GM12878 (cell line): Measurements from ENCODE around the gene RPL35A. TPM values are rescaled to one million over a fixed set of nuclear protein-coding genes. Genes with fewer than 3 reads are reported as not detected.

Experiments used
- ATAC-seq: fragments of 200-7000 bp; cut with Tn5 transposase; 3 replicates; pipeline ENCODE4 v1.9.1; 2020; ENCODE audit warnings: mild to moderate bottlenecking, moderate library complexity
- BruUV-seq: library from RNA; stranded (reverse); fragments of 400-500 nt; replicated peaks from 2 replicates; lab custom pipeline; 2021; lab: Mats Ljungman, UMichigan
- CTCF ChIA-PET: fragments of 300-600 bp; sonication (Branson Sonifier 250); formaldehyde crosslinking; extraction: SDS; loops from one replicate; lab custom pipeline; 2021; ENCODE audit warnings: inconsistent platforms; lab: Yijun Ruan, JAX
- POLR2A ChIA-PET: fragments of 350-600 bp; formaldehyde crosslinking; extraction: SDS; loops from one replicate; lab custom pipeline; 2021; ENCODE audit warnings: inconsistent platforms; lab: Charles Lee
- RAD21 ChIA-PET: fragments of 300-600 bp; sonication (Branson Sonifier 250); formaldehyde crosslinking; loops from one replicate; lab custom pipeline; 2023; ENCODE audit warnings: antibody characterized with exemption; ENCODE audit not compliant: unreplicated experiment; lab: Charles Lee
- SMC1A ChIA-PET: fragments of 300-600 bp; sonication (Branson Sonifier 250); formaldehyde crosslinking; loops from one replicate; lab custom pipeline; 2023; ENCODE audit not compliant: unreplicated experiment, uncharacterized antibody; lab: Charles Lee
- DNase-seq: peaks from one replicate; pipeline ENCODE4 v3.0.0-alpha.2; 2011; ENCODE audit warnings: low read depth, low spot score
- FAIRE-seq: peaks from 3 replicates; lab custom pipeline; 2011; peaks lifted over from hg19 to GRCh38; lab: Jason Lieb, UNC
- H2AFZ ChIP-seq: 2 replicates; pipeline ENCODE4 v1.6.0; 2011; ENCODE audit warnings: low read depth, low read length, control low read depth; ENCODE audit not compliant: control insufficient read depth
- H3K27ac ChIP-seq: 2 replicates; pipeline ENCODE4 v1.5.1; 2011; ENCODE audit warnings: control low read depth; ENCODE audit not compliant: control insufficient read depth, insufficient read depth
- H3K27me3 ChIP-seq, 2 experiments: replicated peaks in 1 of 2; 2 replicates each; pipeline versions ENCODE4 v1.6.0 to v1.6.1; 2011; ENCODE audit warnings: low read length in 1 of 2; ENCODE audit not compliant: control insufficient read depth in 2 of 2, insufficient read depth in 2 of 2
- H3K36me3 ChIP-seq, 2 experiments: 2 replicates each; pipeline ENCODE4 v1.5.1; 2011; ENCODE audit warnings: low read length in 1 of 2; ENCODE audit not compliant: control insufficient read depth in 2 of 2, insufficient read depth in 2 of 2
- H3K4me1 ChIP-seq: 2 replicates; pipeline ENCODE4 v1.6.1; 2011; ENCODE audit warnings: mild to moderate bottlenecking, low read length, moderate library complexity, mixed read lengths; ENCODE audit not compliant: control insufficient read depth, insufficient read depth
- H3K4me2 ChIP-seq: 2 replicates; pipeline ENCODE4 v1.6.0; 2011; ENCODE audit warnings: control low read depth; ENCODE audit not compliant: control insufficient read depth, insufficient read depth
- H3K4me3 ChIP-seq: fragments of 200-600 bp; sonication (generic); 2 replicates; pipeline ENCODE4 v1.5.1; 2016
- H3K79me2 ChIP-seq: 2 replicates; pipeline ENCODE4 v1.6.0; 2011; ENCODE audit warnings: low read length; ENCODE audit not compliant: control insufficient read depth, insufficient read depth
- H3K9ac ChIP-seq: 2 replicates; pipeline ENCODE4 v1.8.0; 2011; ENCODE audit warnings: low read length, control low read depth, mixed read lengths; ENCODE audit not compliant: control insufficient read depth, insufficient read depth
- H3K9me3 ChIP-seq: replicated peaks from 3 replicates; pipeline ENCODE4 v1.5.1; 2011; ENCODE audit warnings: mild to moderate bottlenecking, low read length; ENCODE audit not compliant: control insufficient read depth, insufficient read depth
- H4K20me1 ChIP-seq: 2 replicates; pipeline ENCODE4 v1.6.0; 2011; ENCODE audit not compliant: control insufficient read depth, insufficient read depth
- CBX5 ChIP-seq: sonication (generic); IDR thresholded peaks from 2 replicates; pipeline ENCODE4 v1.6.1; 2016; ENCODE audit warnings: low read depth, moderate library complexity, mild to moderate bottlenecking, inconsistent platforms
- EGR1 ChIP-seq, 2 experiments: IDR thresholded peaks; 1 replicate in 1 of 2; 2 replicates in 1 of 2; pipeline ENCODE4 v1.6.1; 2011 to 2012; ENCODE audit warnings: low read depth in 2 of 2, low read length in 2 of 2, borderline replicate concordance in 1 of 2, mild to moderate bottlenecking in 1 of 2, moderate library complexity in 1 of 2
- EZH2 ChIP-seq: IDR thresholded peaks from 2 replicates; pipeline ENCODE4 v1.6.1; 2012; ENCODE audit warnings: low read depth, mild to moderate bottlenecking, control low read depth, inconsistent platforms, low read length, borderline replicate concordance; ENCODE audit not compliant: control insufficient read depth
- GABPA ChIP-seq: IDR thresholded peaks from 2 replicates; pipeline ENCODE4 v1.6.1; 2014; ENCODE audit warnings: antibody characterized with exemption, low read depth, mild to moderate bottlenecking, inconsistent platforms
- HDGF ChIP-seq: fragments of 450-650 bp; IDR thresholded peaks from 2 replicates; pipeline ENCODE4 v1.6.1; 2016; ENCODE audit warnings: antibody characterized with exemption
- MEF2B ChIP-seq: fragments of 450-650 bp; IDR thresholded peaks from 2 replicates; pipeline ENCODE4 v1.6.1; 2018; ENCODE audit warnings: mild to moderate bottlenecking, moderate library complexity; ENCODE audit not compliant: partially characterized antibody, poor library complexity, severe bottlenecking
- NFYA ChIP-seq: IDR thresholded peaks from 2 replicates; pipeline ENCODE4 v1.6.1; 2011; ENCODE audit warnings: low read depth, mild to moderate bottlenecking, low read length, improper control_type of control experiment, borderline replicate concordance
- PML ChIP-seq: IDR thresholded peaks from 2 replicates; pipeline ENCODE4 v1.6.1; 2012; ENCODE audit warnings: low read length, inconsistent platforms
- SREBF1 ChIP-seq: IDR thresholded peaks from 2 replicates; pipeline ENCODE4 v1.6.1; 2012; ENCODE audit warnings: mild to moderate bottlenecking, low read length
- ZBED1 ChIP-seq: IDR thresholded peaks from 2 replicates; pipeline ENCODE4 v1.6.1; 2016; ENCODE audit warnings: borderline replicate concordance
- WGBS: methylation state at CpG from one replicate; pipeline ENCODE4 v1.1.6; 2016; ENCODE audit warnings: low lambda C conversion rate; ENCODE audit not compliant: insufficient replicate concordance, insufficient coverage; ENCODE audit errors: missing lambda C conversion rate; 5-methylcytosine and 5-hydroxymethylcytosine counted together
- in situ Hi-C: fragments of 300-500 bp; cut with MboI; formaldehyde crosslinking; loops from 9 replicates; pipeline ENCODE4 v1.14.3; 2018; ENCODE audit warnings: mixed read lengths
- intact Hi-C: fragments of 100-400 bp; cut with micrococcal nuclease; formaldehyde crosslinking; loops from one replicate; pipeline ENCODE4 v1.14.2; 2022; ENCODE audit not compliant: unreplicated experiment
- polyA plus RNA-seq, 11 experiments: library from polyadenylated mRNA; depleted of rRNA in 4 of 11; unstranded in 6 of 11; stranded (reverse) in 5 of 11; fragments of >200 nt; fragmentation: Nextera tagmentation in 4 of 11; fragmentation: Illumina TruSeq in 1 of 11; extraction: Ambion mirVana in 4 of 11; extraction: Trizol in 1 of 11; gene quantifications; 1 replicate in 1 of 11; 2 replicates in 10 of 11; pipeline versions ENCODE4 v1.2.1 to v1.2.3, GENCODE V29; 2011 to 2016; ENCODE audit warnings: inconsistent platforms in 2 of 11, missing spikeins in 2 of 11, low read depth in 1 of 11
- total RNA-seq, 4 experiments: library from RNA; depleted of rRNA in 3 of 4; stranded (reverse); fragments of >200 nt in 3 of 4; fragmentation: Illumina TruSeq in 1 of 4; extraction: Trizol in 1 of 4; gene quantifications; 2 replicates each; pipeline versions ENCODE4 v1.2.1 to v1.2.3, GENCODE V29; 2013 to 2021
- TF ChIP-seq, protein P1 (sequence below): fragments of 450-650 bp; IDR thresholded peaks from 2 replicates; pipeline ENCODE4 v1.6.1; 2018; ENCODE audit warnings: borderline replicate concordance, mild to moderate bottlenecking; ENCODE audit not compliant: partially characterized antibody
- TF ChIP-seq, protein P2 (sequence below): IDR thresholded peaks from 2 replicates; pipeline ENCODE4 v1.6.1; 2011; ENCODE audit warnings: low read depth, mild to moderate bottlenecking, low read length, moderate library complexity, borderline replicate concordance; ENCODE audit errors: extremely low read depth
- TF ChIP-seq, protein P3 (sequence below): fragments of 450-650 bp; IDR thresholded peaks from 2 replicates; pipeline ENCODE4 v1.6.1; 2017; ENCODE audit warnings: low read depth, mild to moderate bottlenecking, moderate library complexity
- TF ChIP-seq, protein P4 (sequence below): IDR thresholded peaks from 2 replicates; pipeline ENCODE4 v1.6.1; 2011; ENCODE audit warnings: borderline replicate concordance, low read depth, mild to moderate bottlenecking, moderate library complexity, mixed read lengths, low read length; ENCODE audit not compliant: insufficient read depth; ENCODE audit errors: extremely low read length

RPL35A gene
- total and polyA plus RNA-seq, 10 of the 15 experiments (the other 5 are each of a cell fraction or from before 2014, with no cell fraction given), result 774 to 3,144 (median 1,843) TPM

DNA sequence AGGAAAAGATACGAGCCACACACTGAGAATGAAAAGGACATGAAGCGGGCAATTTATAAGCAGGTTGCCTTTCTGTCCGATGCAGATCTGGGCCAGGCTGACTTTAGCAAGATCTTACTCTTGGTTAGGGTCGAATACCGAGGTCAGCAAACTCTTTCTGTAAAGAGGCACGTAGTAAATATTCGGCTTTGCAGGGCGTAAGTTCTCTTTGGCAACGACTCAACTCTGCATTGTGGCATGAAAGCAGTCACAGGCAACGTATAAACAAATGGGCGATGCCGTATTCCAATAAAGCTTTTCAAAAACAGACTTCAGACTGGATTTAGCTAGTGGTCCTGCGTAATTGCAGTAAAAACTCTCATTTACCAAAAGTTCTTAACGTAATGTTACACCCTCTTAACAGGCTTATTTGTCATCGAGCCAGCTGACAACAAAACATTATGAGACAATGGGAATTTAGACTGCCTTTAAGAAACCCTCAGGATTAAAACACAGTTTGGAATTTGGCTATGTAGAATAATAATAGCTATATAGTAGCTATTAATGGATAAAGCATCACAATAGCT, 13.1 kb upstream of the RPL35A start:
- H3K27me3 ChIP-seq, result no peaks in the 10 kb centered on the region
- no peak overlapping the region for H2AFZ ChIP-seq
- no peak for DNase-seq
- ATAC-seq, result no peak
- in situ Hi-C loops, result no loop called here
- no peak for FAIRE-seq
- no peak overlapping the region for H3K27ac ChIP-seq
- no peak overlapping the region for H3K4me3 ChIP-seq
- ChIA-PET CTCF (interaction anchor here (1.1 to 2.3 kb wide), 3 partner anchors 8 to 31 kb away, joined by 4 to 8 read pairs (median 4); no protein-coding TSS in a partner anchor), SMC1A (interaction anchor here (1.0 to 1.2 kb wide), 3 partner anchors 28 to 338 kb away, joined by 3 to 4 read pairs (median 4); no protein-coding TSS in a partner anchor), RAD21 (interaction anchor here (1.8 kb wide), 1 partner anchor 31 kb away, joined by 6 read pairs; no protein-coding TSS in a partner anchor), POLR2A (interaction anchor here (0.5 to 1.5 kb wide), 2 partner anchors 11 to 12 kb away, joined by 3 to 5 read pairs; no protein-coding TSS in a partner anchor)
- no peaks in the 10 kb centered on the region for H3K79me2 ChIP-seq
- WGBS, result 92% methylated on average over 15 of the region's 15 CpGs
- no peaks in the 10 kb centered on the region for H4K20me1 ChIP-seq
- intact Hi-C loops, result no loop called here
- H3K9ac ChIP-seq, result no peak overlapping the region
- no peak overlapping the region for H3K4me2 ChIP-seq
- H3K9me3 ChIP-seq, result no peaks in the 10 kb centered on the region
- no peaks in the 10 kb centered on the region for H3K36me3 ChIP-seq
- no TSS peak for BruUV-seq
- peaks cover 5% of the 10 kb centered on the region; the same call in 1 of the 2 replicates for H3K4me1 ChIP-seq
- TF ChIP-seq, protein P1, sequence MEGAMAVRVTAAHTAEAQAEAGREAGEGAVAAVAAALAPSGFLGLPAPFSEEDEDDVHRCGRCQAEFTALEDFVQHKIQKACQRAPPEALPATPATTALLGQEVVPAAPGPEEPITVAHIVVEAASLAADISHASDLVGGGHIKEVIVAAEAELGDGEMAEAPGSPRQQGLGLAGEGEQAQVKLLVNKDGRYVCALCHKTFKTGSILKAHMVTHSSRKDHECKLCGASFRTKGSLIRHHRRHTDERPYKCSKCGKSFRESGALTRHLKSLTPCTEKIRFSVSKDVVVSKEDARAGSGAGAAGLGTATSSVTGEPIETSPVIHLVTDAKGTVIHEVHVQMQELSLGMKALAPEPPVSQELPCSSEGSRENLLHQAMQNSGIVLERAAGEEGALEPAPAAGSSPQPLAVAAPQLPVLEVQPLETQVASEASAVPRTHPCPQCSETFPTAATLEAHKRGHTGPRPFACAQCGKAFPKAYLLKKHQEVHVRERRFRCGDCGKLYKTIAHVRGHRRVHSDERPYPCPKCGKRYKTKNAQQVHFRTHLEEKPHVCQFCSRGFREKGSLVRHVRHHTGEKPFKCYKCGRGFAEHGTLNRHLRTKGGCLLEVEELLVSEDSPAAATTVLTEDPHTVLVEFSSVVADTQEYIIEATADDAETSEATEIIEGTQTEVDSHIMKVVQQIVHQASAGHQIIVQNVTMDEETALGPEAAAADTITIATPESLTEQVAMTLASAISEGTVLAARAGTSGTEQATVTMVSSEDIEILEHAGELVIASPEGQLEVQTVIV, result no peak
- TF ChIP-seq GABPA, result no peak
- TF ChIP-seq CBX5, result no peak
- no peak for TF ChIP-seq MEF2B
- no peak for TF ChIP-seq PML
- TF ChIP-seq, protein P2, sequence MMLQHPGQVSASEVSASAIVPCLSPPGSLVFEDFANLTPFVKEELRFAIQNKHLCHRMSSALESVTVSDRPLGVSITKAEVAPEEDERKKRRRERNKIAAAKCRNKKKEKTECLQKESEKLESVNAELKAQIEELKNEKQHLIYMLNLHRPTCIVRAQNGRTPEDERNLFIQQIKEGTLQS, result no peak
- no peak for TF ChIP-seq HDGF
- TF ChIP-seq SREBF1, result no peak
- TF ChIP-seq, protein P3, sequence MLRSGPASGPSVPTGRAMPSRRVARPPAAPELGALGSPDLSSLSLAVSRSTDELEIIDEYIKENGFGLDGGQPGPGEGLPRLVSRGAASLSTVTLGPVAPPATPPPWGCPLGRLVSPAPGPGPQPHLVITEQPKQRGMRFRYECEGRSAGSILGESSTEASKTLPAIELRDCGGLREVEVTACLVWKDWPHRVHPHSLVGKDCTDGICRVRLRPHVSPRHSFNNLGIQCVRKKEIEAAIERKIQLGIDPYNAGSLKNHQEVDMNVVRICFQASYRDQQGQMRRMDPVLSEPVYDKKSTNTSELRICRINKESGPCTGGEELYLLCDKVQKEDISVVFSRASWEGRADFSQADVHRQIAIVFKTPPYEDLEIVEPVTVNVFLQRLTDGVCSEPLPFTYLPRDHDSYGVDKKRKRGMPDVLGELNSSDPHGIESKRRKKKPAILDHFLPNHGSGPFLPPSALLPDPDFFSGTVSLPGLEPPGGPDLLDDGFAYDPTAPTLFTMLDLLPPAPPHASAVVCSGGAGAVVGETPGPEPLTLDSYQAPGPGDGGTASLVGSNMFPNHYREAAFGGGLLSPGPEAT, result no peak
- TF ChIP-seq ZBED1, result no peak
- TF ChIP-seq, protein P4, sequence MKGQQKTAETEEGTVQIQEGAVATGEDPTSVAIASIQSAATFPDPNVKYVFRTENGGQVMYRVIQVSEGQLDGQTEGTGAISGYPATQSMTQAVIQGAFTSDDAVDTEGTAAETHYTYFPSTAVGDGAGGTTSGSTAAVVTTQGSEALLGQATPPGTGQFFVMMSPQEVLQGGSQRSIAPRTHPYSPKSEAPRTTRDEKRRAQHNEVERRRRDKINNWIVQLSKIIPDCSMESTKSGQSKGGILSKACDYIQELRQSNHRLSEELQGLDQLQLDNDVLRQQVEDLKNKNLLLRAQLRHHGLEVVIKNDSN, result no peak
- no peak for TF ChIP-seq NFYA
- no peak for TF ChIP-seq EZH2
- no peak for TF ChIP-seq EGR1 (IDR thresholded peaks at IDR 0.05; ENCODE audit: borderline replicate concordance in 1 of 2, low read depth in 2 of 2, low read length in 2 of 2)
